Measurements from ENCODE around the gene KCTD16.

Gene KCTD16

GRCh38 chr5:144284931-144285502 lies 114.3 kb downstream of the KCTD16 start:
- DNase-seq (ENCODE audit: low read depth, low spot score), result no peak

GRCh38 chr5:144289277-144289676 lies 118.6 kb downstream of the KCTD16 start:
- DNase-seq (ENCODE audit: low read depth, low spot score), result no peak

- DNase-seq (ENCODE audit: low read depth, low spot score), result no peak
These were observed 121.4 kb downstream of the KCTD16 start for GRCh38 chr5:144292029-144292428.

- DNase-seq (ENCODE audit: low read depth, low spot score), result no peak
These were observed 124.6 kb downstream of the KCTD16 start for GRCh38 chr5:144295284-144295683.

- no peak for DNase-seq (ENCODE audit: low read depth, low spot score)
These were observed 126.4 kb downstream of the KCTD16 start for GRCh38 chr5:144297081-144297480.

- DNase-seq (ENCODE audit: low read depth, low spot score), result no peak
These were observed 128.0 kb downstream of the KCTD16 start for GRCh38 chr5:144298658-144299057.

GRCh38 chr5:144304688-144305087 lies 134.0 kb downstream of the KCTD16 start:
- DNase-seq (ENCODE audit: low read depth, low spot score), result no peak

- no peak for DNase-seq (ENCODE audit: low read depth, low spot score)
These were observed 137.1 kb downstream of the KCTD16 start for GRCh38 chr5:144307736-144308135.

GRCh38 chr5:144308174-144308573 lies 137.5 kb downstream of the KCTD16 start:
- DNase-seq (ENCODE audit: low read depth, low spot score), result no peak

- no peak for DNase-seq (ENCODE audit: low read depth, low spot score)
These were observed 138.4 kb downstream of the KCTD16 start for GRCh38 chr5:144308906-144309670.

GRCh38 chr5:144310621-144311020 lies 139.9 kb downstream of the KCTD16 start:
- DNase-seq (ENCODE audit: low read depth, low spot score), result no peak

GRCh38 chr5:144313147-144313726 lies 142.6 kb downstream of the KCTD16 start:
- DNase-seq (ENCODE audit: low read depth, low spot score), result no peak

GRCh38 chr5:144315026-144315425 lies 144.4 kb downstream of the KCTD16 start:
- no peak for DNase-seq (ENCODE audit: low read depth, low spot score)

- DNase-seq (ENCODE audit: low read depth, low spot score), result no peak
These were observed 145.4 kb downstream of the KCTD16 start for GRCh38 chr5:144315994-144316634.

GRCh38 chr5:144318011-144318410 lies 147.3 kb downstream of the KCTD16 start:
- no peak for DNase-seq (ENCODE audit: low read depth, low spot score)

- DNase-seq (ENCODE audit: low read depth, low spot score), result no peak
These were observed 147.8 kb downstream of the KCTD16 start for GRCh38 chr5:144318460-144318859.

- no peak for DNase-seq (ENCODE audit: low read depth, low spot score)
These were observed 152.5 kb downstream of the KCTD16 start for GRCh38 chr5:144323181-144323580.

- no peak for DNase-seq (ENCODE audit: low read depth, low spot score)
These were observed 154.9 kb downstream of the KCTD16 start for GRCh38 chr5:144325532-144325931.

- DNase-seq (ENCODE audit: low read depth, low spot score), result no peak
These were observed 157.8 kb downstream of the KCTD16 start for GRCh38 chr5:144328494-144328893.

- no peak for DNase-seq (ENCODE audit: low read depth, low spot score)
These were observed 158.3 kb downstream of the KCTD16 start for GRCh38 chr5:144328980-144329379.

- no peak for DNase-seq (ENCODE audit: low read depth, low spot score)
These were observed 159.0 kb downstream of the KCTD16 start for GRCh38 chr5:144329681-144330080.

GRCh38 chr5:144331361-144331760 lies 160.7 kb downstream of the KCTD16 start:
- no peak for DNase-seq (ENCODE audit: low read depth, low spot score)

GRCh38 chr5:144332265-144332664 lies 161.6 kb downstream of the KCTD16 start:
- no peak for DNase-seq (ENCODE audit: low read depth, low spot score)
